Breast epithelium (tissue), 4 donors: ENCODE results near the gene FMNL3. TPM values are rescaled to one million over a fixed set of nuclear protein-coding genes. Genes with fewer than 3 reads are reported as not detected.

ENCODE experiments used
- DNase-seq, 2 donors: peaks; one replicate each; pipeline ENCODE4 v3.0.0-alpha.2; 2019; ENCODE audit warnings: low spot score in 2 of 2
- H3K27ac ChIP-seq, 2 donors: fragments of 200-600 bp; sonication (generic) in 1 of 2; one replicate each; pipeline ENCODE4 v1.5.1; 2016 to 2019; ENCODE audit warnings: mild to moderate bottlenecking in 1 of 2
- H3K27me3 ChIP-seq, 2 donors: fragments of 200-600 bp; sonication (generic) in 1 of 2; one replicate each; pipeline versions ENCODE4 v1.5.1 to v1.6.0; 2017 to 2019; ENCODE audit warnings: control low read depth in 1 of 2, mild to moderate bottlenecking in 1 of 2
- H3K36me3 ChIP-seq: fragments of 200-600 bp; one replicate; pipeline ENCODE4 v1.5.1; 2019
- H3K4me1 ChIP-seq, 2 donors: fragments of 200-600 bp; sonication (generic); one replicate each; pipeline ENCODE4 v1.5.1; 2016 to 2019; ENCODE audit warnings: control low read depth in 1 of 2
- H3K4me3 ChIP-seq, 3 donors: fragments of 200-600 bp; sonication (generic); 1 replicate in 2 of 3; 2 replicates in 1 of 3; pipeline ENCODE4 v1.5.1; 2016 to 2019; ENCODE audit warnings: mild to moderate bottlenecking in 3 of 3, moderate library complexity in 2 of 3
- H3K9me3 ChIP-seq, 2 donors: fragments of 200-600 bp; sonication (generic) in 1 of 2; one replicate each; pipeline ENCODE4 v1.5.1; 2016 to 2019; ENCODE audit warnings: control low read depth in 1 of 2
- CTCF ChIP-seq, 3 donors: fragments of 450-650 bp; IDR thresholded peaks; one replicate each; pipeline ENCODE4 v1.5.1; 2016 to 2017; ENCODE audit warnings: antibody characterized with exemption in 3 of 3, mild to moderate bottlenecking in 3 of 3, moderate library complexity in 3 of 3
- POLR2A ChIP-seq: fragments of 450-650 bp; IDR thresholded peaks from one replicate; pipeline ENCODE4 v1.6.1; 2016; ENCODE audit warnings: antibody characterized with exemption, mild to moderate bottlenecking, moderate library complexity
- POLR2AphosphoS5 ChIP-seq, 3 donors: sonication (generic); formaldehyde crosslinking; IDR thresholded peaks; one replicate each; pipeline ENCODE4 v1.6.1; 2017; ENCODE audit warnings: antibody characterized with exemption in 3 of 3
- intact Hi-C: fragments of 100-400 bp; cut with DNase I; formaldehyde crosslinking; loops from one replicate; pipeline ENCODE4 v1.15.1; 2023; ENCODE audit warnings: low total_unique reads
- total RNA-seq, 3 donors: library from RNA; depleted of rRNA; stranded (reverse); fragments of >200 nt; gene quantifications; one replicate each; pipeline ENCODE4 v1.1.0, GENCODE V29; 2016

The FMNL3 gene
- total RNA-seq, 3 donors from 2014 or later: 9.8 to 13.8 (median 13.3) TPM

- intact Hi-C loops: no loop called here
- Histone ChIP-seq H3K36me3 (no peaks in the 10 kb centered on the region), H3K27me3 (no peaks in the 10 kb centered on the region), H3K4me1 (no peaks in the 10 kb centered on the region), H3K9me3 (no peaks in the 10 kb centered on the region), H3K4me3 (no peak overlapping the region), H3K27ac (no peak overlapping the region)
- DNase-seq: no peak
- TF ChIP-seq CTCF (IDR thresholded peaks at IDR 0.05): no peak
- no peak for TF ChIP-seq POLR2A
- no peak for TF ChIP-seq POLR2AphosphoS5 (IDR thresholded peaks at IDR 0.05)
Measured at GRCh38 chr12:49635036-49635435, 72.2 kb downstream of the FMNL3 start.

GRCh38 chr12:49633703-49634345 lies 73.4 kb downstream of the FMNL3 start:
- H3K4me3 ChIP-seq: no peak overlapping the region
- H3K27ac ChIP-seq: no peak overlapping the region
- no peaks in the 10 kb centered on the region for H3K36me3 ChIP-seq
- DNase-seq: no peak
- H3K27me3 ChIP-seq: no peaks in the 10 kb centered on the region
- no peak for TF ChIP-seq POLR2A
- TF ChIP-seq POLR2AphosphoS5 (IDR thresholded peaks at IDR 0.05): no peak
- no peak for TF ChIP-seq CTCF (IDR thresholded peaks at IDR 0.05)
- intact Hi-C loops: no loop called here
- H3K4me1 ChIP-seq: no peaks in the 10 kb centered on the region
- no peaks in the 10 kb centered on the region for H3K9me3 ChIP-seq

- no peak overlapping the region for H3K27ac ChIP-seq
- no peaks in the 10 kb centered on the region for H3K4me1 ChIP-seq
- no peak for TF ChIP-seq POLR2A
- TF ChIP-seq CTCF (IDR thresholded peaks at IDR 0.05): no peak
- TF ChIP-seq POLR2AphosphoS5 (IDR thresholded peaks at IDR 0.05): no peak
- no peak for DNase-seq
- H3K9me3 ChIP-seq: no peaks in the 10 kb centered on the region
- H3K27me3 ChIP-seq: no peaks in the 10 kb centered on the region
- H3K36me3 ChIP-seq: no peaks in the 10 kb centered on the region
- intact Hi-C loops: no loop called here
- no peak overlapping the region for H3K4me3 ChIP-seq
Measured at GRCh38 chr12:49632986-49633702, 74.1 kb downstream of the FMNL3 start.

GRCh38 chr12:49632401-49632800 lies 74.8 kb downstream of the FMNL3 start:
- H3K27ac ChIP-seq: no peak overlapping the region
- no peak for DNase-seq
- no peaks in the 10 kb centered on the region for H3K36me3 ChIP-seq
- H3K27me3 ChIP-seq: no peaks in the 10 kb centered on the region
- H3K9me3 ChIP-seq: no peaks in the 10 kb centered on the region
- no peaks in the 10 kb centered on the region for H3K4me1 ChIP-seq
- intact Hi-C loops: no loop called here
- TF ChIP-seq POLR2A (no peak), POLR2AphosphoS5 (IDR thresholded peaks at IDR 0.05) (no peak), CTCF (IDR thresholded peaks at IDR 0.05) (no peak)
- no peak overlapping the region for H3K4me3 ChIP-seq

GRCh38 chr12:49631336-49631907 lies 75.8 kb downstream of the FMNL3 start:
- TF ChIP-seq POLR2AphosphoS5 (IDR thresholded peaks at IDR 0.05): no peak
- no peak for TF ChIP-seq POLR2A
- TF ChIP-seq CTCF (IDR thresholded peaks at IDR 0.05): no peak
- H3K4me1 ChIP-seq: no peaks in the 10 kb centered on the region
- H3K27ac ChIP-seq: no peak overlapping the region
- DNase-seq: no peak
- intact Hi-C loops: no loop called here
- no peaks in the 10 kb centered on the region for H3K9me3 ChIP-seq
- no peaks in the 10 kb centered on the region for H3K27me3 ChIP-seq
- no peaks in the 10 kb centered on the region for H3K36me3 ChIP-seq
- no peak overlapping the region for H3K4me3 ChIP-seq
